ENCODE measurements around the gene H2AZ1.
"Not testable (repeated sequence)": the region's sequence is repeated elsewhere in the genome, so short reads cannot be mapped to it uniquely, and the experiment has no call there.

GRCh38 chr4:99958207-99958606, 8.1 kb upstream of the H2AZ1 start:
- TF ChIP-seq POLR2A (IDR thresholded peaks at IDR 0.05); CTCF (IDR thresholded peaks at IDR 0.05); POLR2AphosphoS5 (IDR thresholded peaks at IDR 0.05; ENCODE audit: insufficient read depth in 1 of 2, low read depth in 1 of 2): not testable (repeated sequence)
